ENCODE measurements around the gene RPL10A.

The RPL10A gene

DNA sequence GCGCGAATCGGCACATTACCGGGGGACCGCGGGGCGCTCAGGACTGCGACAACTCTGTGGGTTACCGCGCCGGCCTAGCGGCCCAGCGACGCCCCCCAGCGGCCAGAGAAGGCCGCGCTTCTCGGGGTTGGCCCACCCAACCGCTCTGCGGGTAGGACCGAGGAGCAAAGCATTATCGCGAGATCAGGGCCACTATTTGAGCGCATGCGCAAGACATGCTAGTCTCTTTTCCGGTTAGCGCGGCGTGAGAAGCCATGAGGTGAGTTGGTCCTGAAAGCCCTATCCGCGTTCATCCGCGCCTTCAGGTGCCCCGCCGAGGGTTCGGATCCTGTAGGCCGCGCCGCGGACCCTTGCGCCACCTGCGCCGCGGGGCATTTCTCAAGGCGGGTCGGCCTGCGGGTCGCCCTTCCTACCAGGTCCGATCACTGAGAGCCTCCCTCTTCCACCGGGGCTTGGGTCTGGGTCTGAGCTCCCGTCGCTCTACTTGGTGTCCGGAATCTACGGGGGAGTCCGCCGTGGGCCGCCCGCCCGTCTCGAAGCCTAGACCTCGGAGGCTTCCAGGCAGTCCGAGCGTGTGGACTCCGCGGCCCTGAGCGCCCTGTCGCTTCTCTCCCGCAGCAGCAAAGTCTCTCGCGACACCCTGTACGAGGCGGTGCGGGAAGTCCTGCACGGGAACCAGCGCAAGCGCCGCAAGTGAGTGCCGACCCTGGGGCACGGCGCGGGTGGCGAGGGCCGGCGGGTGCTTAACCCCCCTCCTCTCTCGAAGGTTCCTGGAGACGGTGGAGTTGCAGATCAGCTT, at the start of gene RPL10A:
RPL10A (plus strand) TSS at position 221 of the 799 bp plus-strand sequence; CDS start at position 255, 34 bp downstream.
- H3K4me3 ChIP-seq (IDR thresholded peaks at IDR 0.05; ENCODE audit: insufficient read depth, low read depth, low read length): no peak within 1 kb of the TSS
- no peaks in the 10 kb centered on the region; the same call in 1 of the 2 replicates for H3K27me3 ChIP-seq (ENCODE audit: insufficient read depth, low read depth)
- H3K27ac ChIP-seq: peak within 1 kb of the TSS; percentile 98
- H4K20me1 ChIP-seq (ENCODE audit: insufficient read depth): peaks cover 33% of the 10 kb centered on the region
- H2AFZ ChIP-seq (ENCODE audit: low read depth): peak within 1 kb of the TSS; percentile 90
- peaks cover 30% of the 10 kb centered on the region for H3K36me3 ChIP-seq (ENCODE audit: insufficient read depth)
- H3K9ac ChIP-seq: peak within 1 kb of the TSS; percentile 100
- TF ChIP-seq, protein P1, sequence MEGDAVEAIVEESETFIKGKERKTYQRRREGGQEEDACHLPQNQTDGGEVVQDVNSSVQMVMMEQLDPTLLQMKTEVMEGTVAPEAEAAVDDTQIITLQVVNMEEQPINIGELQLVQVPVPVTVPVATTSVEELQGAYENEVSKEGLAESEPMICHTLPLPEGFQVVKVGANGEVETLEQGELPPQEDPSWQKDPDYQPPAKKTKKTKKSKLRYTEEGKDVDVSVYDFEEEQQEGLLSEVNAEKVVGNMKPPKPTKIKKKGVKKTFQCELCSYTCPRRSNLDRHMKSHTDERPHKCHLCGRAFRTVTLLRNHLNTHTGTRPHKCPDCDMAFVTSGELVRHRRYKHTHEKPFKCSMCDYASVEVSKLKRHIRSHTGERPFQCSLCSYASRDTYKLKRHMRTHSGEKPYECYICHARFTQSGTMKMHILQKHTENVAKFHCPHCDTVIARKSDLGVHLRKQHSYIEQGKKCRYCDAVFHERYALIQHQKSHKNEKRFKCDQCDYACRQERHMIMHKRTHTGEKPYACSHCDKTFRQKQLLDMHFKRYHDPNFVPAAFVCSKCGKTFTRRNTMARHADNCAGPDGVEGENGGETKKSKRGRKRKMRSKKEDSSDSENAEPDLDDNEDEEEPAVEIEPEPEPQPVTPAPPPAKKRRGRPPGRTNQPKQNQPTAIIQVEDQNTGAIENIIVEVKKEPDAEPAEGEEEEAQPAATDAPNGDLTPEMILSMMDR (conservative IDR thresholded peaks at IDR 0.05; ENCODE audit: low read depth, low read length): peak; percentile 91
- H3K4me2 ChIP-seq: peak within 1 kb of the TSS; percentile 82
- peaks cover 33% of the 10 kb centered on the region for H3K79me2 ChIP-seq (ENCODE audit: insufficient read depth, low read depth)
- H3K4me1 ChIP-seq (ENCODE audit: low read depth, poor library complexity, severe bottlenecking): peaks cover 24% of the 10 kb centered on the region

DNA sequence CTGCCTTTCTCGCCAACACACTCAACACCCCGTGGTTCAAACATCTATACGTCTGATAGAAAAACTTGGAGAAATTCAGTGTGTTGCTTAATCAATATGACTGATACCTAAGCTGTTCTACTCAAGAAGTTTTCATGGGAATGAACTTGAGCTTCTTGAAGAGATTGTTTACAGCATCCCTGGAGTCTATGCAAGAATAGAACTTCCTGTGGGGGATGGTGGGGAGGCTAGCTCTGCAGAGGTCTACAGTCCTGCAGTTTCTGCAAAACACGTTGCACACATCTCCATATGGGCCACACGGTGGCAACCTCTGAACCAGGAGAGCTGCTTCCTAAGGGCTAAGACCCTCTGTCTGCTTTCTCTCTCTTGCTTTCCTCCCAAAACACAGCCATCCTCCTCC, 48.8 kb upstream of the RPL10A start:
- Histone ChIP-seq H4K20me1 (ENCODE audit: insufficient read depth) (no peaks in the 10 kb centered on the region), H3K4me3 (IDR thresholded peaks at IDR 0.05; ENCODE audit: insufficient read depth, low read depth, low read length) (no peak overlapping the region), H3K27ac (no peak overlapping the region), H2AFZ (ENCODE audit: low read depth) (no peak overlapping the region), H3K4me2 (no peak overlapping the region), H3K27me3 (ENCODE audit: insufficient read depth, low read depth) (no peaks in the 10 kb centered on the region), H3K4me1 (ENCODE audit: low read depth, poor library complexity, severe bottlenecking) (peaks cover 14% of the 10 kb centered on the region), H3K79me2 (ENCODE audit: insufficient read depth, low read depth) (no peaks in the 10 kb centered on the region), H3K36me3 (ENCODE audit: insufficient read depth) (no peaks in the 10 kb centered on the region), H3K9ac (no peak overlapping the region)
- TF ChIP-seq, protein P1 (conservative IDR thresholded peaks at IDR 0.05; ENCODE audit: low read depth, low read length): no peak

DNA sequence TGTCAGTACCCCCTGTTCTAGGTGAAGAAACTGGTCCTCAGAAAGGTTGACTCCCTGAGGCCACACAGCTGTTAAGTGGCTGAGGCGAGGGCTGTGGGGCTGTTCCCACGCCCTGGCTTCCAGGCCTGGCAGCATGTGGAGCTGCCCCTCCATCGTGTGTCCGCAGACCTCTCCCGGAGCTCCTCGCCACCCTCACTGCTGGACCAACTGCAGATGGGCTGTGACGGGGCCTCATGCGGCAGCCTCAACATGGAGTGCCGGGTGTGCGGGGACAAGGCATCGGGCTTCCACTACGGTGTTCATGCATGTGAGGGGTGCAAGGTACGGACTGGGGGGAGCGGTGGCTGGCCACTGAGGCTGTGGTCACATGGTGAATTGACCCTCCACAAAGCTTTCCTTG, 48.2 kb upstream of the RPL10A start:
- TF ChIP-seq, protein P1 (conservative IDR thresholded peaks at IDR 0.05; ENCODE audit: low read depth, low read length): no peak
- no peak overlapping the region for H2AFZ ChIP-seq (ENCODE audit: low read depth)
- no peak overlapping the region for H3K9ac ChIP-seq
- no peaks in the 10 kb centered on the region for H4K20me1 ChIP-seq (ENCODE audit: insufficient read depth)
- H3K79me2 ChIP-seq (ENCODE audit: insufficient read depth, low read depth): no peaks in the 10 kb centered on the region
- no peak overlapping the region for H3K27ac ChIP-seq
- no peaks in the 10 kb centered on the region for H3K36me3 ChIP-seq (ENCODE audit: insufficient read depth)
- no peak overlapping the region for H3K4me2 ChIP-seq
- no peak overlapping the region for H3K4me3 ChIP-seq (IDR thresholded peaks at IDR 0.05; ENCODE audit: insufficient read depth, low read depth, low read length)
- H3K27me3 ChIP-seq (ENCODE audit: insufficient read depth, low read depth): no peaks in the 10 kb centered on the region
- H3K4me1 ChIP-seq (ENCODE audit: low read depth, poor library complexity, severe bottlenecking): peaks cover 9% of the 10 kb centered on the region

DNA sequence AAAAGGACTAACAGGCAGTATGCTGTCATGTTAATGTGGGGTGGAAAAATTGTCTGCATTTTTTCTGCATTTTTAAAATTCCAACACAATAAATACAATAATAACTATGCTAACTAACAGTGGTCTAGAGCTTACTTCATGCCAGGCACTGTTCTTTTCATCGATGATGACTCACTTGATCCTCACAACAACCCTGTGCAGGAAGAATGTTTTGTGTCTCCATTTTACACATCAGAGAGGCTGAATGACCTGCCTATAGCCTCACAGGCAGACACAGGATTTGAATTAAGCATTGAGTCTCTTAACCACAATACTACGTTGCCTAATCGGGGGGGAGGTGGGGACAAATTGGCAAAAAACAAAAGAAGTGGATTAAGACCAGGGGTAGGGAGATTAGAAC, 42.9 kb upstream of the RPL10A start:
- H3K4me1 ChIP-seq (ENCODE audit: low read depth, poor library complexity, severe bottlenecking): no peaks in the 10 kb centered on the region
- no peak overlapping the region for H3K4me2 ChIP-seq
- H3K36me3 ChIP-seq (ENCODE audit: insufficient read depth): no peaks in the 10 kb centered on the region
- H3K4me3 ChIP-seq (IDR thresholded peaks at IDR 0.05; ENCODE audit: insufficient read depth, low read depth, low read length): no peak overlapping the region
- no peaks in the 10 kb centered on the region for H4K20me1 ChIP-seq (ENCODE audit: insufficient read depth)
- H2AFZ ChIP-seq (ENCODE audit: low read depth): no peak overlapping the region
- TF ChIP-seq, protein P1 (conservative IDR thresholded peaks at IDR 0.05; ENCODE audit: low read depth, low read length): no peak
- H3K27ac ChIP-seq: no peak overlapping the region
- no peak overlapping the region for H3K9ac ChIP-seq
- H3K79me2 ChIP-seq (ENCODE audit: insufficient read depth, low read depth): no peaks in the 10 kb centered on the region
- H3K27me3 ChIP-seq (ENCODE audit: insufficient read depth, low read depth): no peaks in the 10 kb centered on the region

All from KMS-11 (cell line).